ENCODE data around the gene EZH1. TPM values are rescaled to one million over a fixed set of nuclear protein-coding genes. Genes with fewer than 3 reads are reported as not detected.

The EZH1 gene
- polyA plus RNA-seq, 1 experiment = 26.3 TPM

- no peak for DNase-seq (ENCODE audit: low read depth, low spot score)
- no peak for TF ChIP-seq CTCF (IDR thresholded peaks at IDR 0.05; ENCODE audit: low read depth, low read length)
- Histone ChIP-seq H3K4me3 (ENCODE audit: low read depth, low read length) (no peak overlapping the region), H3K9me3 (ENCODE audit: control insufficient read depth, insufficient read depth, low read length) (no peaks in the 10 kb centered on the region), H3K27ac (ENCODE audit: low read depth, low read length) (no peak overlapping the region), H3K27me3 (ENCODE audit: control insufficient read depth, insufficient read depth, low read length) (no peaks in the 10 kb centered on the region)
- CTCF ChIA-PET = no interaction called here
- POLR2A ChIA-PET = interaction anchor here (0.7 kb wide), 1 partner anchor 10 kb away, joined by 7 read pairs; the partner anchor contains the start of gene CNTNAP1
Measured at GRCh38 chr17:42692489-42692888, 52.4 kb downstream of the EZH1 start.

GRCh38 chr17:42691021-42691545 is 53.8 kb downstream of the EZH1 start:
- Histone ChIP-seq H3K27ac (ENCODE audit: low read depth, low read length) (no peak overlapping the region), H3K27me3 (ENCODE audit: control insufficient read depth, insufficient read depth, low read length) (no peaks in the 10 kb centered on the region), H3K4me3 (ENCODE audit: low read depth, low read length) (no peak overlapping the region), H3K9me3 (ENCODE audit: control insufficient read depth, insufficient read depth, low read length) (no peaks in the 10 kb centered on the region)
- TF ChIP-seq CTCF (IDR thresholded peaks at IDR 0.05; ENCODE audit: low read depth, low read length) = no peak
- no peak for DNase-seq (ENCODE audit: low read depth, low spot score)
- POLR2A ChIA-PET = interaction anchor here (0.7 to 0.9 kb wide), 2 partner anchors 8 to 847 kb away, joined by 4 to 5 read pairs; no protein-coding TSS in a partner anchor
- CTCF ChIA-PET = interaction anchor here (0.9 kb wide), 1 partner anchor 113 kb away, joined by 3 read pairs; the partner anchor contains the start of gene PSMC3IP

- no peak overlapping the region for H3K27ac ChIP-seq (ENCODE audit: low read depth, low read length)
- no peak for TF ChIP-seq CTCF (IDR thresholded peaks at IDR 0.05; ENCODE audit: low read depth, low read length)
- no peaks in the 10 kb centered on the region for H3K9me3 ChIP-seq (ENCODE audit: control insufficient read depth, insufficient read depth, low read length)
- H3K4me3 ChIP-seq (ENCODE audit: low read depth, low read length) = no peak overlapping the region
- ChIA-PET CTCF (interaction anchor here (0.9 kb wide), 1 partner anchor 113 kb away, joined by 3 read pairs; the partner anchor contains the start of gene PSMC3IP), POLR2A (interaction anchor here (0.7 to 0.9 kb wide), 2 partner anchors 8 to 848 kb away, joined by 4 to 5 read pairs; no protein-coding TSS in a partner anchor)
- H3K27me3 ChIP-seq (ENCODE audit: control insufficient read depth, insufficient read depth, low read length) = no peaks in the 10 kb centered on the region
- DNase-seq (ENCODE audit: low read depth, low spot score) = no peak
Measured at GRCh38 chr17:42690596-42690995, 54.2 kb downstream of the EZH1 start.

GRCh38 chr17:42687707-42688320 is 57.0 kb downstream of the EZH1 start:
- Histone ChIP-seq H3K27ac (ENCODE audit: low read depth, low read length) (no peak overlapping the region), H3K27me3 (ENCODE audit: control insufficient read depth, insufficient read depth, low read length) (no peaks in the 10 kb centered on the region), H3K4me3 (ENCODE audit: low read depth, low read length) (no peak overlapping the region), H3K9me3 (ENCODE audit: control insufficient read depth, insufficient read depth, low read length) (no peaks in the 10 kb centered on the region; the same call in 1 of the 2 replicates)
- TF ChIP-seq CTCF (IDR thresholded peaks at IDR 0.05; ENCODE audit: low read depth, low read length) = no peak
- ChIA-PET CTCF (no interaction called here), POLR2A (no interaction called here)
- no peak for DNase-seq (ENCODE audit: low read depth, low spot score)

- Histone ChIP-seq H3K9me3 (ENCODE audit: control insufficient read depth, insufficient read depth, low read length) (no peaks in the 10 kb centered on the region; the same call in 1 of the 2 replicates), H3K27ac (ENCODE audit: low read depth, low read length) (no peak overlapping the region), H3K4me3 (ENCODE audit: low read depth, low read length) (no peak overlapping the region), H3K27me3 (ENCODE audit: control insufficient read depth, insufficient read depth, low read length) (no peaks in the 10 kb centered on the region)
- ChIA-PET POLR2A (no interaction called here), CTCF (no interaction called here)
- DNase-seq (ENCODE audit: low read depth, low spot score) = no peak
- TF ChIP-seq CTCF (IDR thresholded peaks at IDR 0.05; ENCODE audit: low read depth, low read length) = no peak
Measured at GRCh38 chr17:42686520-42687128, 58.2 kb downstream of the EZH1 start.

Data from AG04450 (cell line).